CD1c-positive myeloid dendritic cell (primary cell): Measurements from ENCODE around the gene GRP.
"Not testable (repeated sequence)": the region's sequence is repeated elsewhere in the genome, so short reads cannot be mapped to it uniquely, and the experiment has no call there.

Experiments
- DNase-seq: peaks from one replicate; pipeline ENCODE4 v3.0.0-alpha.2; 2016; ENCODE audit errors: extremely low spot score

The GRP gene

GRCh38 chr18:59229191-59229590 is 9.2 kb downstream of the GRP start:
- DNase-seq = no peak

DNA sequence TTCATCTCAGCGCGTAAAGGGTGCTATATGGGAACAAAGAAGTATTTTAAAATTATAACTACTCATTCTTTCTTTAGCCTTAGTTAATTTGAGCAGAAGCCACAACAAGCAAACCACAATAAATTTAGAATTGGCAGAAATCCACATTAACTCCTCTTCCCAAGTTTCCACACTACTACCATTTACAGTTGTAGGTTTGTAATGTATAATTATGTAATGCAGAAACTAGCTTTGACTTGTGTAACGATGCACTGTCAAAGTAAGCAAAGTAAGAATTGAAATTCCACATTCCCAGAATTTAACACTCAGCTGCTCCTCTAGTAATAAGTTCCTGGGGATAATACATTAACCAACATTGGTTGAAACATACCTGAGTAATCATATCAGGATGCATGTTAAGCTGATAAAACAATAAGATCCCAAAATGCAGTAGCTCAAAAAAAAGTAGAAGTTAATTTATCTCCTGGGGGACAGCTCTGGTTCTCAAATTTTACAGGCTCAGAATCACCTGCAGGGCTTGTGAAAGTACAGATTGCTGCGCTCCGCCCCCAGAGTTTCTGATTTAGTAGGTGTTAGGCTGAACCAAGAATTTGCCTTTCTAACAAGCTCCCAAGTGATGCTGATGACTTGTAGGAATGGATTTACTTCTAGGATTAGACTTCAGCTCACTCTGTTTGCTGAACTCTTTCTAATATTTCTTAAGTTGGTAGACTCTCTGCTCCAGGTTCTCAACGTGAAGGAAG is 9.9 kb downstream of the GRP start:
- DNase-seq = no peak

DNA sequence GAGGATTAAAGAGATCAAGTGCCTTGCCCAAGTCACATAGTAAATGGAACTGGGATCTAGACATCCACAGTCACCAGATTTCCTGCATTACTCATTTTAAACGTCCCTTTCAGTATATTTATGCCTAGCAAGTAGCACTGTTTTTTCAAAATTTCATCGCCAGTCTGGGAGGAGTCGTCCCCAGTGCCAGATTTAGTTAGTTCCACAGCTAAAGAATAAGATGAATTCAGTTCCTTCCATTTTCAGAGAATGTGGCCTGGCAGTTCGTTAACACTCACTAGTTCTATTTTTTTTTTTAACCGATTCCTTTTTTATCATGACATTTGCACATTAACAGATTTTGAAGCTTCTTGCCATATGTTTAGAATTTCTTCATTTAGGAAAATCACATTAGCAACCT is 11.2 kb downstream of the GRP start:
- DNase-seq = no peak

DNA sequence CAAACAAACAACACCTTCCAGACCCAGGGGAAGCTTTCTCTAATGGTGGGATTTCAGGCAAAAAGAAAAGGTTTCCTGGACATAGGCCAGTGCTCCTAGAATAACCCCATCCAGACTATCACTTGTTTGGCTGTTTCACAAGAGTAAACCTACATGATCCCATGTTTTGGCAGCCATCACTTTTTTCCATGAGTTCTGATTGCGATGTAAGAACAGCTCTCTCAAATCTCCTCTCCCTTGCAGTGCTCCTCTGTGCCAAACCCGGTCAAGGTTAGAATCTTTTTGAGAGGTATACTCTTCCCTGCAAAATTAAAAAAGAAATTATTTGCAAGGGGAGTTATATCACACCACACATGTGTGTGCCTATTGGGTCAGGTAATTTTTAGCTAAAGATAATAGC is 11.9 kb downstream of the GRP start:
- DNase-seq = no peak

GRCh38 chr18:59232309-59233016 is 12.5 kb downstream of the GRP start:
- no peak for DNase-seq

DNA sequence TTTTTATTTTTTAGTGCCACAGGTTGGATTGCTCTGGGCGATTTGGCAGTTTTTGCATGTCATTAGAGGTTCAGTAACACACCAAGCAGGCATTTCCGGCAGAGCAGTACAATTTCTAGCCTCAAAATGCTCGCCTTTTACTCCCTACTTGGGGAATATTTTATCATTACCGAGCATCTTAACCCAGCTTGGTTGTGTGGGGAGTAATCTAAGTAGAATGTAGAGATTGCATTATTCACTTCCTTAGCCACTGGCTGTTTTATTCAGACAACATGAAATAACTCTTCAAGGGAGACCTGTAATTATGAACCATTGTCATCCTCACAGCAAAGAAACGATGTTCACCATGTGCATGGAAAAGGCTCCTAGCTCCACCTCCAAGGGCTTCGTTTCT is 13.1 kb downstream of the GRP start:
- DNase-seq = no peak

DNA sequence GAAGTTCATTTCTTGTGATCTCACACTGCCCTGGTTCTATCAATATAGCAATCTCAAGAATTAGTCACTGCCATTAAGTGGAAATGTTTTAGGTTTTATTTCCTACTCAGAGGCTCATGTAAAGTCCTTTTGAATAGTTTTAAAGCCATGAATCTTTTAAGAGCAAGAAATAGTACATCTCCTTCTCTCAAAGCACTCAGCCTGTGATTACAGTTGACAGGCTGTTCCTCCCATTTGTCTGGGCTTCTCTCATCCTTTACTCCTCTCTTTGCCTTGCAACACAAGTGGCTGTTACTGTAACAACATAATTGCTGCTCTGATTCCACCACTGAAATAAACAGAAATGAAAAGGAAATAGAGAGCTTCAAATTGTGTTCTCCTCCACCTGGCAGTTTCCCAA is 18.4 kb downstream of the GRP start:
- no peak for DNase-seq

DNA sequence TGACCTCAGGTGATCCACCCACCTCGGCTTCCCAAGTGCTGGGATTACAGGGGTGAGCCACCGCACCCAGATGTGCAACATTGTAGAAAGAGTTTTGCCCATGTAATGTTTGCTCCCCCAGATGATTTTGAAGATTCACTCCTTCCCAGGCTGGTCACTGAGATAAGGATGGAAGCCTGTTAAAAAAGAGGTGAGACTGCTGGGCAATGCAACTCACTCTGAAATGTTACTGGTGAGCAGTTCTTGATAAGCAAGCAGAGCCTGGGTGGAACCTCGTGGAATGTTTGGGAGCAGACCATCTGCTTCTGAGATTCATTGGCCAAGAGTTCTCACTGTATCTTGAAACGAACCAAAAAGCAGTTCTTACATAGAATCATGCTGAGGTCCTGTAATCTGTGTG is 19.7 kb downstream of the GRP start:
- no peak for DNase-seq

DNA sequence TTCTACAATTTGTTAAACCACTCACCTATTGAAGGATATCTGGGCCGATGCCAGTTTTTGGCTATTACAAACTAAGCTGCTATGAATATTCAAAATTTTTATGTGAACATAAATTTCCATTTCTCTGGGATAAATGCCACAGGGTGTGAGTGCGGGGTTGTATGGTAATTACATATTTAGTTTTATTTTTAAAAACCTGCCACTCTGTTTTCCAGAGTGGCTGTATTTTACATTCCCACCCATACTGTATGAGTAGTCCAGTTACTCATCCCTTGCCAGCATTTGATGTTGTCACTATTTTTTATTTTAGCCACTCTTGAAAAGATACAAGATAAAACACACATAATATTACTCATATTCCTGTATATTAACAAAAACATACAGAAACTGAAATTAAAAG is 22.9 kb downstream of the GRP start:
- no peak for DNase-seq

GRCh38 chr18:59246796-59247195 is 26.8 kb downstream of the GRP start:
- no peak for DNase-seq

DNA sequence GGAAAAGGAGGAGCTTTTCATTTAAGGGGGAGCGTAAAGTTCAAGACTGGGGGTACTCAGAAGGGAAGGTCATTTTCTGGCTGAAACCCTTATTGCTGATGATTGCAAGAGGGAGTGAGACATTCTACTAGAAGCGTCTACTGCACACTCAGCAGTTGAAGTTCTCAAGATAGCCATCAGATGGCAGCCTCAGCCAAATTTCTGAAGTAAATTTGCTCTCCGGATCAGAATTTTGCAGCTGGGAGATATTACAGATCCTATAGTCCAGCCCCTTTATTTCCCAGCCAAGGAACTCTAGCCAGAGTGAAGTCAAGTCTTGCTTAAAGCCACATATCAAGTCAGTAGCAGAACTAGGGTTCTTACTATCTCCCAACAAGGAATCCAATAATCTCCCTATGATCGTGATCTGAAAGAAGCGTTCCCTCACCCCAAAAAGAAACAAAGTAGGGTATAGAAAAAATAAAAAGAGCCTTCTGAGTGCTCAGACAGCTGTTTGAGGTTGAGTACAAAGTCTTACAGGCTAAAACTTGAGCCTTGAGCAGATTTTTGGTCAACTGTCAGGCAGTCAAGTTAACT is 29.3 kb downstream of the GRP start:
- peak; percentile 36 for DNase-seq

- not testable (repeated sequence) for DNase-seq
Observed at GRCh38 chr18:59255491-59255890, 35.5 kb downstream of the GRP start.

- DNase-seq = not testable (repeated sequence)
Observed at GRCh38 chr18:59261842-59262241, 41.9 kb downstream of the GRP start.

DNA sequence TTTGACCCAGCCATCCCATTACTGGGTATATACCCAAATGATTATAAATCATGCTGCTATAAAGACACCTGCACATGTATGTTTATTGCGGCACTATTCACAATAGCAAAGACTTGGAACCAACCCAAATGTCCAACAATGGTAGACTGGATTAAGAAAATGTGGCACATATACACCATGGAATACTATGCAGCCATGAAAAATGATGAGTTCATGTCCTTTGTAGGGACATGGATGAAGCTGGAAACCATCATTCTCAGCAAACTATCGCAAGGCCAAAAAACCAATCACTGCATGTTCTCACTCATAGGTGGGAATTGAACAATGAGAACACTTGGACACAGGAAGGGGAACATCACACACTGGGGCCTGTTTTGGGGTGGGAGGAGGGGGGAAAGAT is 42.3 kb downstream of the GRP start:
- DNase-seq = not testable (repeated sequence)

- DNase-seq = no peak
Observed at GRCh38 chr18:59263661-59264060, 43.7 kb downstream of the GRP start.

GRCh38 chr18:59264121-59264571 is 44.2 kb downstream of the GRP start:
- no peak for DNase-seq

- no peak for DNase-seq
Observed at GRCh38 chr18:59264651-59265245, 44.8 kb downstream of the GRP start.

DNA sequence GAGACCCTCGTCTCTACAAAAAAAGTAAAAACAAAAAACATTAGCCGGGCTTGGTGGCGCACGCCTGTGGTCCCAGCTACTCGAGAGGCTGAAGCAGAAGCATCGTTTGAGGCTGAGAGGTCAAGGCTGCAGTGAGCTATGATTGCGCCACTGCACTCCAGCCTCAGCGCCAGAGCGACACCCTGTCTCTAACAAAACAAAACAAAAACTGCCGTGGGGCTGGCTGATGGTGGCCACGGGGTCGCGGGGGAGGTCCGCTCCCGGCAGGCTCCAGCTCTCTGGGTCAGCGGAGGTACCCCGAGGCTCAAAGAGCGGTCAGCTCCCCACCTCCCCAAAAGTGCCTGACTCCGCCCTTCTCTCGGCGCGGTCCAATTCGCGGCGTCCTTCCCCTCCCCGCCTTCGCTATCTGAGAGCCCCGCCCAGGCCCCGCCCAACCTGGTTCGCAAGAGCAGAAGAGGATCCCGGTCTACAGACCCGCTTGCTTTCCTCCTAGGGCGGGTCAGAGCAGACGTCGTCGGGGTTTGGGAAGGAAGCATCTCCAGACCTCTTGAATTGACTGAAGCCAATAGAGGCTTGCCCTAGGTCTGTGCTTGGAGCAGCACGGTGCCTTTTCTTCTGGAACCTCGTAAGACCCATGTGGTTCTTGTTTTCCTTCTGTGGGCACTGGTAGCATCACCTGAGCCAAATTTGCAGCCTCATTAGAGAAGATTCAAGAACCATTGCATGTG is 45.5 kb downstream of the GRP start:
- DNase-seq = peak; percentile 11

DNA sequence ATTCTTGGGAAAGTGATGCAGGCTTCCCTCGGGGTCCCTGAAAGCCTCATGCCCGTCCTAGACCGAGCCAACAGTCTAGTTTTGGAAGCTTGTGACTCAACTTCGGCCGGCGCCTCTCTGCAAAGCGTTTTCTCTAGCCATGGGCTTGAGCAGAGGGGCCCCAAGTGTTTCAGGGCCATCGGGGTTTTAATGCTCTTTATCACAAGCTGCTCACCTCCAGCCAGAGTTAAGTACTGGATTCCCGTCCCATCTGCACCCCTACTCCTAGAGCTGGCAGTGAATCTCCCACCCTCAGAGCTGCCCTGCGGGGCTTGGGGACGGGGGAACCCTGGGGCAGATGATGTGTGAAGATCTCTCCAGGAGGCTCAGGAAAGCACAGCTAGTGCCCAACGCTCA is 46.0 kb downstream of the GRP start:
- DNase-seq = no peak

DNA sequence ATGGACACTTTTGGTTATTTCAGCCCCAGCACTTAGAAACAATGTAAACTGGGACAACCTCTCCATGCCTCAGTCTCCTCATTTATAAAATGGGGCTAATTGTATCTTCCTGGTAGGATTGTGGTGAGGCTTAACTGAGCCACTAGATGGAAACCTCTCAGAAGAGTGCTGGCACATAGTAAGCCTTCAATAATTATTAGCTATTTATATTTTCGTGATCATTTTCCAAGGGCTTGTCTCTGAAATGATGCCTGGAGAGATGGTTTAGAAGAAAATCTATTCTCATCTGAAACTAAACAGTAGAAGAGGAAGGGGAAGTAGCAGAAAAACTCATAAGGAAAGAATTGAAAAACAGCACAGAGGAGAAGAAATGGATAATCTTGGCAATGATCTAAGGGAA is 46.5 kb downstream of the GRP start:
- no peak for DNase-seq

GRCh38 chr18:59266886-59267502 is 47.0 kb downstream of the GRP start:
- DNase-seq = no peak
